GM19372 (cell line): ENCODE results near the gene KRTAP5-3.

Source experiments
- ATAC-seq: cut with Tn5 transposase; IDR thresholded peaks from one replicate; pipeline ENCODE4 v1.9.1; 2021; ENCODE audit warnings: mild to moderate bottlenecking, low read depth, moderate library complexity; ENCODE audit not compliant: unreplicated experiment

KRTAP5-3 gene

GRCh38 chr11:1567052-1567720, 41.1 kb downstream of the KRTAP5-3 start:
- ATAC-seq: no peak

- no peak for ATAC-seq
Measured at GRCh38 chr11:1566381-1567051, 41.7 kb downstream of the KRTAP5-3 start.

GRCh38 chr11:1565904-1566247, 42.4 kb downstream of the KRTAP5-3 start:
- no peak for ATAC-seq

GRCh38 chr11:1565173-1565903, 42.9 kb downstream of the KRTAP5-3 start:
- ATAC-seq: no peak

- ATAC-seq: no peak
Measured at GRCh38 chr11:1564535-1565172, 43.6 kb downstream of the KRTAP5-3 start.

GRCh38 chr11:1563697-1564534, 44.3 kb downstream of the KRTAP5-3 start:
- no peak for ATAC-seq

- ATAC-seq: no peak
Measured at GRCh38 chr11:1563149-1563638, 45.1 kb downstream of the KRTAP5-3 start.

- ATAC-seq: no peak
Measured at GRCh38 chr11:1562469-1563148, 45.7 kb downstream of the KRTAP5-3 start.

- no peak for ATAC-seq
Measured at GRCh38 chr11:1561955-1562354, 46.3 kb downstream of the KRTAP5-3 start.

GRCh38 chr11:1561266-1561665, 47.0 kb downstream of the KRTAP5-3 start:
- ATAC-seq: no peak

GRCh38 chr11:1560649-1561251, 47.5 kb downstream of the KRTAP5-3 start:
- no peak for ATAC-seq

- ATAC-seq: no peak
Measured at GRCh38 chr11:1560002-1560648, 48.1 kb downstream of the KRTAP5-3 start.

- no peak for ATAC-seq
Measured at GRCh38 chr11:1559111-1559951, 48.9 kb downstream of the KRTAP5-3 start.

GRCh38 chr11:1558775-1559110, 49.5 kb downstream of the KRTAP5-3 start:
- no peak for ATAC-seq

- ATAC-seq: no peak
Measured at GRCh38 chr11:1557904-1558774, 50.1 kb downstream of the KRTAP5-3 start.
